ENCODE results near the gene GNAL.

Gene GNAL

GRCh38 chr18:11754979-11755378 lies 65.9 kb downstream of the GNAL start:
- no peak overlapping the region for H3K4me3 ChIP-seq (ENCODE audit: low read depth, low read length)
- in situ Hi-C loops (cut with HindIII; ENCODE audit: low sequenced_read_pairs), result no loop called here
- TF ChIP-seq CTCF (IDR thresholded peaks at IDR 0.05; ENCODE audit: low read depth, low read length), result no peak
- DNase-seq (ENCODE audit: low read depth, low spot score), result no peak

DNA sequence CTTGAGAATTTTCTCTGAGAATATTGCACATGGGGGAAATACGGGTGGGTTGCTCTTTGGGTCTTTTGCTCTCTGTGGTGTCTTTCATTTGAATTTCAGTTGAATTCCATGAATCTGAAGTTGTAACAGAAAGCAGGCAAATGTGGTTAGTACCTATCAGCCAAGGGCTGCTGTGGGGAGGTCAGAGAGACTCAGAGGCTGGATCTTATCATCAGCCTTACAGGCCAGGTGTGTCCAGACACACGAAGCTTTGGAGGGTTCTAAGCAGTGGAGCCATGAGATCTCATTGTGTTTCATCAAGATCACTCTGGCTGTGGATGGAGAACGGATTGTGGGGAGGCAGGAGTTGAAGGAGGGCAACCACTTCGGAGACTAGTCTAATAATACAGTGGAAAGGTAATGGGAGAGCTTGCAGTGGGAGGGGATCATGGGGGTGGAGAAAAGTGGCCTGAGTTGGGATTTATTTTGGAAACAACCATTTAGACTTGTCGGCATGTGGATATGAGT lies 68.1 kb downstream of the GNAL start:
- no peak for TF ChIP-seq CTCF (IDR thresholded peaks at IDR 0.05; ENCODE audit: low read depth, low read length)
- in situ Hi-C loops (cut with HindIII; ENCODE audit: low sequenced_read_pairs), result no loop called here
- no peak overlapping the region for H3K4me3 ChIP-seq (ENCODE audit: low read depth, low read length)
- DNase-seq (ENCODE audit: low read depth, low spot score), result no peak

- no peak overlapping the region for H3K4me3 ChIP-seq (ENCODE audit: low read depth, low read length)
- no peak for DNase-seq (ENCODE audit: low read depth, low spot score)
- in situ Hi-C loops (cut with HindIII; ENCODE audit: low sequenced_read_pairs), result no loop called here
- TF ChIP-seq CTCF (IDR thresholded peaks at IDR 0.05; ENCODE audit: low read depth, low read length), result no peak
Measured at GRCh38 chr18:11759456-11759855, 70.4 kb downstream of the GNAL start.

GRCh38 chr18:11760498-11761167 lies 71.6 kb downstream of the GNAL start:
- DNase-seq (ENCODE audit: low read depth, low spot score), result no peak
- H3K4me3 ChIP-seq (ENCODE audit: low read depth, low read length), result no peak overlapping the region
- TF ChIP-seq CTCF (IDR thresholded peaks at IDR 0.05; ENCODE audit: low read depth, low read length), result no peak
- in situ Hi-C loops (cut with HindIII; ENCODE audit: low sequenced_read_pairs), result no loop called here

DNA sequence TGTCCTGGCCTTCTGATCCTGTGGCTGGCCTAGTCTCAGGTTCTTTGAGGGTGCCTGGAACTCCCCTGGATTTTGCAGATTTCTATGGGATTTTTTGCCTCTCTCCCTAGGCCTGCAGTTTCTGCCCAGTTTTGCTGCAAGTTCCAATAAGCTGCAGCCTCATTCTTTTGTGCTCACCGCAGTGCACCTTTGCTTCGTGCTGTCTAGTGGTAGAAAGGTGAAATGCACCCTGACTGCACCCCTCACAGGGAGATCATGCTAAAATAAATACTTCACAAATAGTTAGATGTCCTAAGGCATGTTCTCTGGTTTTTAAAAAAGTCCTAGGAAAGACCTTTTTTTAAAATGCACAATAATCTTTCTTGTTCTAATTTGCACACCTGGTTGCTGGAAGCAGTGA lies 72.5 kb downstream of the GNAL start:
- H3K4me3 ChIP-seq (ENCODE audit: low read depth, low read length), result no peak overlapping the region
- in situ Hi-C loops (cut with HindIII; ENCODE audit: low sequenced_read_pairs), result no loop called here
- no peak for DNase-seq (ENCODE audit: low read depth, low spot score)
- peak; percentile 19 for TF ChIP-seq CTCF (IDR thresholded peaks at IDR 0.05; ENCODE audit: low read depth, low read length)

DNA sequence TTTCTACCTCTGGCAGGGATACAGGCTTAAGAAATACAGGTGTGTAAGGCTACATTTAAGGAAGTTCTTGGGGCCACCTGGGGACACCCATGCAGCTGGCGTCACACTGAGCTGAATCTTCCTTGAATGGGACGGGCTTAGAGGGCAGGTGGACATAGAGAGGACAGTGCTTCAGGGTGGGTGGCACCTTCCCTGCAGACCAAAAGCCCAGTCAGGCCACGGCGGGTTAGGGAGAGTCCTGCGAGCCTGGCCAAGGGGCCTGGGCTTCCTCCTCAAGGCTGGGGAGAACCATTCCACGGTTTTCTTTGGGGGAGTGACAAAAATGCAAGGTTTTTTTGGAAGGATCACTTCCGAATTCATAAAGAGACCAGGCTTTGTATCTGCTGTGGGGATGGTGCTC lies 73.4 kb downstream of the GNAL start:
- no peak for DNase-seq (ENCODE audit: low read depth, low spot score)
- no peak for TF ChIP-seq CTCF (IDR thresholded peaks at IDR 0.05; ENCODE audit: low read depth, low read length)
- in situ Hi-C loops (cut with HindIII; ENCODE audit: low sequenced_read_pairs), result no loop called here
- H3K4me3 ChIP-seq (ENCODE audit: low read depth, low read length), result no peak overlapping the region
